SK-N-SH treated with all-trans-retinoic acid at 6 μM for 48 hours (cell line): ENCODE results near the gene EPDR1.

ENCODE experiments used
- ATAC-seq: fragments of 200-7000 bp; cut with Tn5 transposase; 3 replicates; pipeline ENCODE4 v1.9.1; 2020; ENCODE audit warnings: mild to moderate bottlenecking, moderate library complexity
- ARNTL ChIP-seq: fragments of 450-650 bp; formaldehyde crosslinking; IDR thresholded peaks from 2 replicates; pipeline ENCODE4 v1.5.0; 2020; ENCODE audit warnings: low read depth, mild to moderate bottlenecking, moderate library complexity, borderline replicate concordance
- BACH2 ChIP-seq: fragments of 250-450 bp; sonication (Bioruptor Pico); IDR thresholded peaks from 2 replicates; pipeline ENCODE4 v1.9.0; 2021; ENCODE audit warnings: mild to moderate bottlenecking, borderline replicate concordance
- CREB5 ChIP-seq: fragments of 250-450 bp; sonication (Bioruptor Pico); IDR thresholded peaks from 2 replicates; pipeline ENCODE4 v1.5.1; 2020; ENCODE audit warnings: low read depth, mild to moderate bottlenecking, moderate library complexity
- CSDC2 ChIP-seq: fragments of 250-450 bp; sonication (Bioruptor Pico); IDR thresholded peaks from 2 replicates; pipeline ENCODE4 v1.5.0; 2020; ENCODE audit warnings: mild to moderate bottlenecking, moderate library complexity
- CSRNP3 ChIP-seq: fragments of 250-450 bp; sonication (Bioruptor Pico); IDR thresholded peaks from 2 replicates; pipeline ENCODE4 v1.5.1; 2021; ENCODE audit warnings: mild to moderate bottlenecking, moderate library complexity
- ESRRG ChIP-seq: fragments of 250-450 bp; sonication (Bioruptor Pico); IDR thresholded peaks from 2 replicates; pipeline ENCODE4 v1.6.1; 2021; ENCODE audit warnings: mild to moderate bottlenecking
- GLIS3 ChIP-seq: fragments of 250-450 bp; sonication (Bioruptor Pico); IDR thresholded peaks from 2 replicates; pipeline ENCODE4 v1.5.0; 2020; ENCODE audit warnings: mild to moderate bottlenecking, moderate library complexity
- ISL1 ChIP-seq: fragments of 250-450 bp; sonication (Bioruptor Pico); IDR thresholded peaks from 2 replicates; pipeline ENCODE4 v2.1.2; 2022; ENCODE audit warnings: mild to moderate bottlenecking, moderate library complexity
- POU6F1 ChIP-seq: fragments of 250-450 bp; sonication (Bioruptor Pico); IDR thresholded peaks from 2 replicates; pipeline ENCODE4 v1.8.0; 2021; ENCODE audit warnings: low read depth, mild to moderate bottlenecking, moderate library complexity, borderline replicate concordance
- PPARA ChIP-seq: fragments of 250-450 bp; sonication (Bioruptor Pico); IDR thresholded peaks from 2 replicates; pipeline ENCODE4 v1.5.0; 2020; ENCODE audit warnings: mild to moderate bottlenecking, borderline replicate concordance
- RARB ChIP-seq: fragments of 250-450 bp; sonication (Bioruptor Pico); IDR thresholded peaks from 2 replicates; pipeline ENCODE4 v1.8.0; 2021; ENCODE audit warnings: mild to moderate bottlenecking, moderate library complexity
- SNAI2 ChIP-seq: fragments of 250-450 bp; sonication (Bioruptor Pico); IDR thresholded peaks from 2 replicates; pipeline ENCODE4 v1.5.0; 2020; ENCODE audit warnings: mild to moderate bottlenecking, moderate library complexity
- TCF4 ChIP-seq: fragments of 250-450 bp; sonication (Bioruptor Pico); IDR thresholded peaks from 2 replicates; pipeline ENCODE4 v1.8.0; 2021; ENCODE audit warnings: mild to moderate bottlenecking, moderate library complexity, borderline replicate concordance
- TOX ChIP-seq: fragments of 250-450 bp; sonication (Bioruptor Pico); IDR thresholded peaks from 2 replicates; pipeline ENCODE4 v1.8.0; 2021; ENCODE audit warnings: mild to moderate bottlenecking, moderate library complexity, borderline replicate concordance
- TSHZ2 ChIP-seq: fragments of 250-450 bp; sonication (Bioruptor Pico); IDR thresholded peaks from 2 replicates; pipeline ENCODE4 v1.5.0; 2020; ENCODE audit warnings: mild to moderate bottlenecking, moderate library complexity
- ZC3H10 ChIP-seq: fragments of 250-450 bp; sonication (Bioruptor Pico); IDR thresholded peaks from 2 replicates; pipeline ENCODE4 v1.5.1; 2021; ENCODE audit warnings: mild to moderate bottlenecking, moderate library complexity
- ZFP3 ChIP-seq: fragments of 250-450 bp; sonication (Bioruptor Pico); IDR thresholded peaks from 2 replicates; pipeline ENCODE4 v1.5.0; 2020; ENCODE audit warnings: mild to moderate bottlenecking, moderate library complexity
- ZFP30 ChIP-seq: fragments of 450-650 bp; formaldehyde crosslinking; IDR thresholded peaks from 2 replicates; pipeline ENCODE4 v1.5.0; 2022; ENCODE audit warnings: mild to moderate bottlenecking, moderate library complexity
- ZNF565 ChIP-seq: fragments of 450-650 bp; formaldehyde crosslinking; conservative IDR thresholded peaks from 2 replicates; pipeline ENCODE4 v1.5.0; 2020; ENCODE audit warnings: low read depth, mild to moderate bottlenecking, moderate library complexity
- ZNF70 ChIP-seq: fragments of 450-650 bp; formaldehyde crosslinking; IDR thresholded peaks from 2 replicates; pipeline ENCODE4 v1.5.0; 2020; ENCODE audit warnings: mild to moderate bottlenecking, moderate library complexity
- ZNF8 ChIP-seq: fragments of 450-650 bp; formaldehyde crosslinking; IDR thresholded peaks from 2 replicates; pipeline ENCODE4 v1.5.0; 2020; ENCODE audit warnings: mild to moderate bottlenecking, moderate library complexity

The EPDR1 gene

GRCh38 chr7:37943905-37944736 lies 23.7 kb downstream of the EPDR1 start:
- ATAC-seq: no peak
- TF ChIP-seq ZNF8 (CRISPR knock-in tag) (peak; percentile 75), CREB5 (CRISPR knock-in tag) (no peak)
- TF ChIP-seq, all 23 proteins: peak for 1

- no peak for ATAC-seq
- no peak for TF ChIP-seq BACH2 (CRISPR knock-in tag)
- no peak for TF ChIP-seq RARB (CRISPR knock-in tag)
- TF ChIP-seq ZNF70: no peak
- TF ChIP-seq TCF4 (CRISPR knock-in tag): no peak
These were observed 24.3 kb downstream of the EPDR1 start for GRCh38 chr7:37944737-37945054.

- TF ChIP-seq ZFP30 (CRISPR knock-in tag) (no peak), CSRNP3 (no peak), ZC3H10 (CRISPR knock-in tag) (no peak), ESRRG (no peak), ZNF565 (CRISPR knock-in tag) (no peak), RARB (CRISPR knock-in tag) (no peak), PPARA (no peak), ISL1 (CRISPR knock-in tag) (no peak), ARNTL (CRISPR knock-in tag) (no peak), POU6F1 (no peak), ZNF8 (CRISPR knock-in tag) (no peak), TCF4 (CRISPR knock-in tag) (no peak), CSDC2 (CRISPR knock-in tag) (no peak), GLIS3 (CRISPR knock-in tag) (no peak), TOX (no peak), TSHZ2 (no peak), ZFP3 (CRISPR knock-in tag) (no peak), SNAI2 (CRISPR knock-in tag) (no peak), CREB5 (CRISPR knock-in tag) (no peak)
- no peak for ATAC-seq
These were observed 24.9 kb downstream of the EPDR1 start for GRCh38 chr7:37945336-37945735.
